ENCODE measurements around the gene STARD5. TPM values are rescaled to one million over a fixed set of nuclear protein-coding genes. Genes with fewer than 3 reads are reported as not detected.

Gene STARD5
- total RNA-seq, 2 donors from 2014 or later = 7.3 to 14.9 TPM

DNA sequence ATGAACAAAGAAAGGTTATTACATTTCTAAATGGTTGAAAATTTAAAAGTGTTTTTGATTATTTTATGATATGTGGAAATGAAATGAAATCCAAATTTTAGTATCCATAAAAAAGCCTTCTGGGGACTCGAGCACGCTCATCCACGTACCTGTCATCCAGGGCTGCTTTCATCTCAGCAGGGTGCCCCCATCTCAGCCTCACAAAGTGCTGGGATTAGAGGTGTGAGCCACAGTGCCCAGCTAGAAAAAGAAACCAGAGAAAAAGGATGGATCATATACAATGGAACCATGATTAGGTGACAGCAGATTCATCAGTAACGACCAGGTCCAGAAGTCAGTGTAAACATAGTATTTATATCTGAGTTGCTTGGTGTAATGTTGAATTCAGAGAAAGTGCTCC lies 49.7 kb downstream of the STARD5 start:
- H3K4me1 ChIP-seq (ENCODE audit: control insufficient read depth in 1 of 2, low read depth in 2 of 2) = peaks cover 0 to 15% of the 10 kb centered on the region in 2 donors
- H3K4me3 ChIP-seq = no peak overlapping the region
- no peaks in the 10 kb centered on the region for H3K36me3 ChIP-seq
- no peaks in the 10 kb centered on the region for H3K27me3 ChIP-seq (replicated peaks; ENCODE audit: insufficient read depth)
- no peak for ATAC-seq (ENCODE audit: insufficient number of reproducible peaks, low FRiP score, low read depth)
- H3K27ac ChIP-seq = no peak overlapping the region
- TF ChIP-seq, protein P1, sequence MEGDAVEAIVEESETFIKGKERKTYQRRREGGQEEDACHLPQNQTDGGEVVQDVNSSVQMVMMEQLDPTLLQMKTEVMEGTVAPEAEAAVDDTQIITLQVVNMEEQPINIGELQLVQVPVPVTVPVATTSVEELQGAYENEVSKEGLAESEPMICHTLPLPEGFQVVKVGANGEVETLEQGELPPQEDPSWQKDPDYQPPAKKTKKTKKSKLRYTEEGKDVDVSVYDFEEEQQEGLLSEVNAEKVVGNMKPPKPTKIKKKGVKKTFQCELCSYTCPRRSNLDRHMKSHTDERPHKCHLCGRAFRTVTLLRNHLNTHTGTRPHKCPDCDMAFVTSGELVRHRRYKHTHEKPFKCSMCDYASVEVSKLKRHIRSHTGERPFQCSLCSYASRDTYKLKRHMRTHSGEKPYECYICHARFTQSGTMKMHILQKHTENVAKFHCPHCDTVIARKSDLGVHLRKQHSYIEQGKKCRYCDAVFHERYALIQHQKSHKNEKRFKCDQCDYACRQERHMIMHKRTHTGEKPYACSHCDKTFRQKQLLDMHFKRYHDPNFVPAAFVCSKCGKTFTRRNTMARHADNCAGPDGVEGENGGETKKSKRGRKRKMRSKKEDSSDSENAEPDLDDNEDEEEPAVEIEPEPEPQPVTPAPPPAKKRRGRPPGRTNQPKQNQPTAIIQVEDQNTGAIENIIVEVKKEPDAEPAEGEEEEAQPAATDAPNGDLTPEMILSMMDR (IDR thresholded peaks at IDR 0.05) = no peak
- H3K9me3 ChIP-seq = peaks cover 8% of the 10 kb centered on the region
- no peak for DNase-seq (ENCODE audit: low spot score)

DNA sequence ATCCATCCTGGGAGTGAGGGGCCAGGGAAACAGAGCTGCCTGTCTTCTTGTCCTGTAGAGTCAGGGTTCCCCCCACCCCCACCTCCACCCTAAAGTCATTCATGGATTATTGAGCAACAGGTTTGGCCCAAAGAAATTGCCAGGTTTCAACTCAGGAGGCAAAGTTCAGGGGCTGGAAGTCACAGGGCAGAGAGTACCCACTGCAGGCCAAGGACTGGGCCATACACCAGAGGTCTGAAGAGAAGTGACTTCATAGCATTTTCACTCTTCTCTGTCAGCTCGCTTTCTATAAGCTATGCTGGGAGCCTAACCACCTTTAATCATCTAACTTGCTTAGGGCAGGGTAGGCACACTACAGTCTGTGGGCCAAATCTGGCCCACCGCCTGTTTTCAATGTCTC lies 50.1 kb downstream of the STARD5 start:
- Histone ChIP-seq H3K4me3 (no peak overlapping the region), H3K9me3 (peaks cover 8% of the 10 kb centered on the region), H3K27ac (no peak overlapping the region), H3K27me3 (replicated peaks; ENCODE audit: insufficient read depth) (no peaks in the 10 kb centered on the region), H3K36me3 (no peaks in the 10 kb centered on the region), H3K4me1 (ENCODE audit: control insufficient read depth in 1 of 2, low read depth in 2 of 2) (peaks cover 0 to 15% of the 10 kb centered on the region in 2 donors)
- TF ChIP-seq, protein P1 (IDR thresholded peaks at IDR 0.05) = no peak
- no peak for DNase-seq (ENCODE audit: low spot score)
- ATAC-seq (ENCODE audit: insufficient number of reproducible peaks, low FRiP score, low read depth) = no peak

DNA sequence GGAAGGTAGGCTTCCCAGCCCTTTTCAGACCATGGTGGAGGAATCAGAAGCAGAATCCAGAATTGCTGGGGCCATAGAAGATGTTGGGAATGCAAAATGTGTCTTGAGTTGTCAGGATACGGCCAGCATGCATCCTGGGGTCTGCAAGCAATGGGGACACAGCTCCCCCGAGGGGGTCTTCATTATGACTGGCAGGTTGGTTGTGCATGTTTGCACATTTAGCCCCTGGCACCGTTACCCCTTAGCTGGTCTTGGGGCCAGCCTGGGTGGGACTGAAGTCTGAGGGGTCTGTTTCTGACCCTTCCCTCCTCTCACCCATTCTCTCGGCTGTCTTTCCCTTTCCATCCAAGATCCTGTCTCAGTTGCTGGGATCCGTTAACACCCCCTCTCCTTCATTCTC lies 50.7 kb downstream of the STARD5 start:
- TF ChIP-seq, protein P1 (IDR thresholded peaks at IDR 0.05) = no peak
- ATAC-seq (ENCODE audit: insufficient number of reproducible peaks, low FRiP score, low read depth) (no peak), DNase-seq (ENCODE audit: low spot score) (no peak)
- Histone ChIP-seq H3K4me1 (ENCODE audit: control insufficient read depth in 1 of 2, low read depth in 2 of 2) (peaks cover 0 to 15% of the 10 kb centered on the region in 2 donors), H3K36me3 (no peaks in the 10 kb centered on the region), H3K27me3 (replicated peaks; ENCODE audit: insufficient read depth) (no peaks in the 10 kb centered on the region), H3K27ac (no peak overlapping the region), H3K4me3 (no peak overlapping the region), H3K9me3 (peaks cover 8% of the 10 kb centered on the region)

DNA sequence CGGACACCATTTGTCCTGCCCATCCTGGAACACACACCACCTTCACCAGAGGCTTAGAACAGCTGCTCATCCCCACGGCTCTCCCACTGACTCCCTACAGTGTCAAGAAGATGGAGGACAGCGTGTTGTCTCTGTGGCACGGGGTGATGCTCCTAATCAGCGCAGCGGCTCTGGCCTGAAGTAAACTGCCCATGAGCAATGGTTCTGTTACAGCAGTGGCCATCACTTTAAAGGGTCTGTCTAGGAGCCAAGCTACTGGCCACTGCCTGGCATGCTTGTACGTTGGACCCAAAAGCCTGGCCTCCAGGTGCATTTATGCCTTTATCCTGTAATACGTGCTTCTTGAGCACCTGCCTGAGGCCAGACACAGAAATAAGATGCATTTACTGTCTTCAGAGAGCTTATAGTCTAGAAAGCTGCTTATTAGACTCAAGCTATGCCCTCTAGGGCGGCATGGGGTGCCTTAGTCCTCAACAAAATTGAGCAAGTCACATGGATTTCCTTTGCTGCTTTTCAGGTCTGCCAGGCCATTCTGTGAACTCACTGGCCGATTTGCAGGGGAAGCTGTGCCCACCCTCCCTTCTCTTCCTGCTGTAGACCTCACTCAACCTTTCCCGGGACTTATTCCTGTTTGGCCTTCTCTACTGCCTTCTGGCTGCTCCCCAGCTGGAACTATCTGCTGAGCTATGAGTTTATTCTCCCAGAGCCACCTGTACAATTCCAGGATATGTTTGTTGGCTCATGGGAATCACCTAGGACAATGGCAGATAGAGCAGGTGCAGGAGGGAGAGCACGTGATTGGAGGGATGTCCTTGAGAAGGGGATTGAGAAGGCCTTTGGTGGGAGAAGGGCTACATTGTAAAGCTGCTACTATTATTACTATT lies 51.9 kb downstream of the STARD5 start:
- TF ChIP-seq, protein P1 (IDR thresholded peaks at IDR 0.05) = no peak
- peaks cover 0 to 15% of the 10 kb centered on the region in 2 donors for H3K4me1 ChIP-seq (ENCODE audit: control insufficient read depth in 1 of 2, low read depth in 2 of 2)
- no peaks in the 10 kb centered on the region for H3K27me3 ChIP-seq (replicated peaks; ENCODE audit: insufficient read depth)
- no peak for DNase-seq (ENCODE audit: low spot score)
- H3K36me3 ChIP-seq = no peaks in the 10 kb centered on the region
- no peak overlapping the region for H3K4me3 ChIP-seq
- no peak overlapping the region for H3K27ac ChIP-seq
- H3K9me3 ChIP-seq = peaks cover 2% of the 10 kb centered on the region
- no peak for ATAC-seq (ENCODE audit: insufficient number of reproducible peaks, low FRiP score, low read depth)

DNA sequence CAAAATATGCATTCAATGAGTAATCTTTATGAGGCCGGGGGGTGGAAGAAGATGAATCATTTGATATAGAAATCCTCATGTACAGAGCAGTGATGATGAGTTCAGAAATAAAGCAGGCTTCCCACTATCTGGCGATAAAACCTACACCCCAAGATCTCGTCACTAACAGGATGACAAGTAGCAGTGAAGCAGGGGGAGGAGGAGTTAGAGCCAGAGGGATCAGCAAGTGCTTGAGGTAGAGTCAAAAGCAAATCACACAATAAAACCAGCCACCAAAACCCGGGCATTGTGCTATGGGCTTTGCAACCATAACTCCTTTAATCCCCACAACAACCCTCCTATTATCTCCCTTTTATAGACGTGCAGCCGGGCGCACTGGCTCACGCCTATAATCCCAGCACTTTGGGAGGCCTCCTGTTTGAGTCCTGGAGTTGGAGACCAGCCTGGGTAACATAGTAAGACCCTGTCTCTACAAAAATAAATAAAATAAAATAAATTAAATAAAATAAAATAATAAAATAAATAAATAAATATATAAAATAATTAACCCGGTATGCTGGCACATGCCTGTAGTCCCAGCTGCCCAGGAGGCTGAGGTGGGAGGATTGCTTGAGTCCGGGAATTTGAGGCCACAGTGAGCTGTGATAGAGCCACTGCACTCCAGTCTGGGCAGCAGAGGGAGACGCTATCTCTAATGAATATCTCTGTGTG lies 53.0 kb downstream of the STARD5 start:
- H3K4me3 ChIP-seq = no peak overlapping the region
- DNase-seq (ENCODE audit: low spot score) (no peak), ATAC-seq (ENCODE audit: insufficient number of reproducible peaks, low FRiP score, low read depth) (no peak)
- no peaks in the 10 kb centered on the region for H3K36me3 ChIP-seq
- H3K4me1 ChIP-seq (ENCODE audit: control insufficient read depth in 1 of 2, low read depth in 2 of 2) = peaks cover 0 to 16% of the 10 kb centered on the region in 2 donors
- no peak overlapping the region for H3K27ac ChIP-seq
- H3K27me3 ChIP-seq (replicated peaks; ENCODE audit: insufficient read depth) = no peaks in the 10 kb centered on the region
- H3K9me3 ChIP-seq = no peaks in the 10 kb centered on the region
- TF ChIP-seq, protein P1 (IDR thresholded peaks at IDR 0.05) = no peak

All from thoracic aorta (tissue), 2 donors.